Tibial nerve (tissue), 3 donors: ENCODE measurements around the gene KANSL1L.

Source experiments
- CTCF ChIP-seq, 5 experiments: fragments of 200-600 bp in 3 of 5; fragments of 450-650 bp in 2 of 5; sonication (generic) in 3 of 5; IDR thresholded peaks; one replicate each; pipeline ENCODE4 v1.5.1; 2016 to 2019; ENCODE audit warnings: antibody characterized with exemption in 5 of 5, mild to moderate bottlenecking in 3 of 5, moderate library complexity in 2 of 5
- POLR2A ChIP-seq, 2 donors: fragments of 450-650 bp; IDR thresholded peaks; one replicate each; pipeline ENCODE4 v1.6.1; 2017; ENCODE audit warnings: antibody characterized with exemption in 2 of 2, mild to moderate bottlenecking in 2 of 2, moderate library complexity in 2 of 2

GRCh38 chr2:210170196-210170445, 1.1 kb downstream of the KANSL1L start:
- no peak for TF ChIP-seq POLR2A (IDR thresholded peaks at IDR 0.05)
- no peak for TF ChIP-seq CTCF (IDR thresholded peaks at IDR 0.05)
